ENCODE results near the gene CEP350. TPM values are rescaled to one million over a fixed set of nuclear protein-coding genes. Genes with fewer than 3 reads are reported as not detected.

CEP350 gene
- total and polyA plus RNA-seq, 2 of the 4 experiments (the other 2 are of a cell fraction), result 5.0 to 36.4 TPM

- dilution Hi-C loops (cut with HindIII; ENCODE audit: low sequenced_read_pairs, unreplicated experiment), result loop anchor here (25.0 kb wide), 1 partner anchor 134 kb away; the partner anchor contains the start of gene QSOX1
- CTCF ChIA-PET, result interaction anchor here (1.2 to 1.5 kb wide), 2 partner anchors 10 to 20 kb away, joined by 3 to 4 read pairs; no protein-coding TSS in a partner anchor
These were observed 73.4 kb downstream of the CEP350 start for GRCh38 chr1:180027949-180028445.

More at GRCh38 chr1:180027949-180028445, 73.4 kb downstream of the CEP350 start:
- Histone ChIP-seq H3K56ac (ENCODE audit: extremely low read depth, insufficient read depth, low read length) (no peak overlapping the region), H2AK9ac (replicated peaks; ENCODE audit: low read depth, low read length, poor library complexity) (no peak overlapping the region), H3K23ac (ENCODE audit: low read depth, low read length) (no peak overlapping the region), H2BK5ac (ENCODE audit: low read depth, low read length, poor library complexity, severe bottlenecking) (peak overlapping the region; percentile 72), H3K4me2 (ENCODE audit: low read depth, low read length) (peak overlapping the region; percentile 12; the same call in 1 of the 2 replicates), H3K9ac (ENCODE audit: low read depth, low read length) (no peak overlapping the region), H2AFZ (replicated peaks; ENCODE audit: low read length, poor library complexity) (no peak overlapping the region), H3K18ac (ENCODE audit: low read depth, low read length) (peak overlapping the region; percentile 48; the same call in 1 of the 2 replicates), H2BK15ac (ENCODE audit: low read depth, low read length) (no peak overlapping the region), H4K20me1 (ENCODE audit: insufficient read depth, low read length) (peaks cover 3% of the 10 kb centered on the region; the same call in 1 of the 2 replicates), H3K4me3 (ENCODE audit: insufficient read depth, low read depth, low read length) (no peak overlapping the region), H3K14ac (replicated peaks; ENCODE audit: low read depth, low read length) (no peak overlapping the region), H2AK5ac (ENCODE audit: low read depth, low read length) (no peak overlapping the region), H4K91ac (ENCODE audit: insufficient read depth, low read depth, low read length) (0 out of 2 replicates have a peak overlapping the region, but pooled peaks have one; percentile 2), H3K4me1 (ENCODE audit: control insufficient read depth, insufficient read depth, low read length) (peaks cover 5% of the 10 kb centered on the region), H2BK120ac (ENCODE audit: low read depth, low read length) (no peak overlapping the region), H3K36me3 (ENCODE audit: control insufficient read depth, insufficient read depth, low read length) (peaks cover 11% of the 10 kb centered on the region), H2BK20ac (ENCODE audit: low read depth, low read length) (0 out of 2 replicates have a peak overlapping the region, but pooled peaks have one; percentile 2), H3K4ac (ENCODE audit: low read depth, low read length) (no peak overlapping the region), H3K79me1 (ENCODE audit: low read depth in 1 of 2, low read length in 2 of 2) (peaks cover 0 to 24% of the 10 kb centered on the region in 2 experiments; a peak in 2 of 4 replicates), H3K9me3 (ENCODE audit: control insufficient read depth, insufficient read depth, low read length) (no peaks in the 10 kb centered on the region), H3K27ac (ENCODE audit: insufficient read depth, low read length) (peak overlapping the region; percentile 81; the same call in 1 of the 2 replicates), H4K5ac (ENCODE audit: low read depth, low read length) (peak overlapping the region; percentile 39; the same call in 1 of the 2 replicates), H3K27me3 (ENCODE audit: control insufficient read depth, insufficient read depth, low read length) (no peaks in the 10 kb centered on the region), H4K8ac (ENCODE audit: low read depth in 2 of 2, low read length in 2 of 2) (peak overlapping the region in 1 of 2 experiments; percentile 17; a peak in 1 of 4 replicates), H3K9me1 (ENCODE audit: insufficient read depth, low read length) (peaks cover 3% of the 10 kb centered on the region; the same call in 1 of the 2 replicates)
- DNase-seq (peak; percentile 74), ATAC-seq (ENCODE audit: low read depth) (peak; percentile 87)
- intact Hi-C loops (cut with micrococcal nuclease) (loop anchor here (2.0 kb wide), 1 partner anchor 15 kb away; no protein-coding TSS in a partner anchor), in situ Hi-C loops (cut with MboI; ENCODE audit: low sequenced_read_pairs) (no loop called here)
- no TSS peak for BruUV-seq (replicated peaks)
- TF ChIP-seq MAFK (IDR thresholded peaks at IDR 0.05; ENCODE audit: low read depth, low read length), result peak; percentile 95
- TF ChIP-seq CEBPB (IDR thresholded peaks at IDR 0.05; ENCODE audit: low read depth, low read length), result peak; percentile 50
- TF ChIP-seq, protein P1, sequence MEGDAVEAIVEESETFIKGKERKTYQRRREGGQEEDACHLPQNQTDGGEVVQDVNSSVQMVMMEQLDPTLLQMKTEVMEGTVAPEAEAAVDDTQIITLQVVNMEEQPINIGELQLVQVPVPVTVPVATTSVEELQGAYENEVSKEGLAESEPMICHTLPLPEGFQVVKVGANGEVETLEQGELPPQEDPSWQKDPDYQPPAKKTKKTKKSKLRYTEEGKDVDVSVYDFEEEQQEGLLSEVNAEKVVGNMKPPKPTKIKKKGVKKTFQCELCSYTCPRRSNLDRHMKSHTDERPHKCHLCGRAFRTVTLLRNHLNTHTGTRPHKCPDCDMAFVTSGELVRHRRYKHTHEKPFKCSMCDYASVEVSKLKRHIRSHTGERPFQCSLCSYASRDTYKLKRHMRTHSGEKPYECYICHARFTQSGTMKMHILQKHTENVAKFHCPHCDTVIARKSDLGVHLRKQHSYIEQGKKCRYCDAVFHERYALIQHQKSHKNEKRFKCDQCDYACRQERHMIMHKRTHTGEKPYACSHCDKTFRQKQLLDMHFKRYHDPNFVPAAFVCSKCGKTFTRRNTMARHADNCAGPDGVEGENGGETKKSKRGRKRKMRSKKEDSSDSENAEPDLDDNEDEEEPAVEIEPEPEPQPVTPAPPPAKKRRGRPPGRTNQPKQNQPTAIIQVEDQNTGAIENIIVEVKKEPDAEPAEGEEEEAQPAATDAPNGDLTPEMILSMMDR (conservative IDR thresholded peaks at IDR 0.05; ENCODE audit: low read depth, low read length), result no peak
- WGBS, 2 experiments (ENCODE audit: extremely low coverage in 2 of 2, insufficient read length in 1 of 2), result no CpG with 5 or more reads among the region's 2 CpGs
- POLR2A ChIA-PET (ENCODE audit: unreplicated experiment), result no interaction called here
